ENCODE results near the gene ARHGEF12.

ARHGEF12 gene

DNA sequence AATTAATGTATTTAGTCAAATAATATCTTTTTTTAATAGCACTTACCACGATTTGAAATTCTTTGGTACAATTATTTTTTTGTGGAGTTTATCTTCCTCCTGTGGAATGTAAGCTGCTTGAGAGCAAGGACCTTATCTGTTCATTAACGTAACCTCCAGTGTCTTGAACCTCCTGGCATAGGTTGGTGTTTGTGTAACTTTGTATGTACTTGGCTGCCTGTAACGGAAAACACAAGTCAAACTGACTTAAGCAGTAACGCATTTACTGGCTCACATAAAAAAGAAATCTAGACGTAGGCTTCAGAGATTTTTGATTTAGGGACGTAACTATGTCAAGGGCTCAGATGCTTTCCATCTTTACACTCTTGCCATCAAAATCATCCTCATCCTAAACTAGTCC lies 56.1 kb downstream of the ARHGEF12 start:
- Histone ChIP-seq H3K4me1 (ENCODE audit: control insufficient read depth, insufficient read depth, low read depth, low read length) (no peaks in the 10 kb centered on the region), H3K23ac (ENCODE audit: low read length in 2 of 2) (no peak overlapping the region), H3K36me3 (ENCODE audit: control insufficient read depth in 1 of 2, insufficient read depth in 2 of 2, low read depth in 1 of 2, low read length in 2 of 2) (no peaks in the 10 kb centered on the region), H2BK5ac (ENCODE audit: low read depth, low read length, poor library complexity, severe bottlenecking) (no peak overlapping the region), H2BK15ac (ENCODE audit: low read depth, poor library complexity, severe bottlenecking) (no peak overlapping the region), H3K79me1 (replicated peaks; ENCODE audit: low read length, poor library complexity, severe bottlenecking) (peaks cover 2% of the 10 kb centered on the region), H3K27ac (ENCODE audit: low read length, poor library complexity, severe bottlenecking) (peak overlapping the region; percentile 58), H2AK5ac (ENCODE audit: low read length, severe bottlenecking) (no peak overlapping the region), H3K9me3 (ENCODE audit: control insufficient read depth, low read length) (no peaks in the 10 kb centered on the region), H3K27me3 (ENCODE audit: control insufficient read depth in 1 of 2, insufficient read depth in 1 of 2, low read length in 2 of 2) (no peaks in the 10 kb centered on the region), H4K8ac (ENCODE audit: low read length) (no peak overlapping the region), H3K4me2 (ENCODE audit: low read length, poor library complexity, severe bottlenecking) (no peak overlapping the region), H3K4me3 (ENCODE audit: insufficient read depth in 1 of 2, low read depth in 1 of 2, low read length in 2 of 2) (no peak overlapping the region), H3K9ac (ENCODE audit: low read length) (no peak overlapping the region), H3K14ac (ENCODE audit: low read length in 2 of 2) (no peak overlapping the region), H2BK12ac (ENCODE audit: low read length in 2 of 2) (no peak overlapping the region), H3K18ac (ENCODE audit: low read depth in 1 of 2, low read length in 2 of 2) (no peak overlapping the region), H2BK120ac (ENCODE audit: low read depth, low read length) (no peak overlapping the region), H3K4ac (ENCODE audit: low read depth in 1 of 2, low read length in 2 of 2) (no peak overlapping the region), H2AFZ (ENCODE audit: low read depth, low read length) (no peak overlapping the region), H4K91ac (ENCODE audit: low read length) (no peak overlapping the region)
- WGBS: 94% methylated on average over 6 of the region's 6 CpGs
- DNase-seq: no peak

DNA sequence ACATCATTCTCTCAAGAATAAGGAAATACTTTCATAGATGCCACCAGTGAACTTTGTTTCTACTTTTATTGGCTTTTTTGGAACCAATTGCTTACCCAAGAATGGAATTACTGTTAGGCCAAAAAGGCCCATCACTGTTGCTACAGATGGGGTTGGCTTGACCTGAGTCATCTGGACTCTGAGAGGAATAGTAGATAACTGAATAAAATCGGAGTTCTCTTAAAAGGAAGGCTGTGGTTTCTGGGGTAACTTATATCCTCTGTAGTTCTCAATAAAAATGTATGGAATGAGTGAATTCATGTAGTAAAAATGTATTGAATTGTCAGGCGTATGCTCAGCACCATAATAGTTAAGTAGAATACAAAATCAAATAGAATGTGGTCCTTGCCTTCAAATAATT lies 56.6 kb downstream of the ARHGEF12 start:
- H3K14ac ChIP-seq (ENCODE audit: low read length in 2 of 2): no peak overlapping the region
- no peak overlapping the region for H3K4me2 ChIP-seq (ENCODE audit: low read length, poor library complexity, severe bottlenecking)
- H3K4me1 ChIP-seq (ENCODE audit: control insufficient read depth, insufficient read depth, low read depth, low read length): no peaks in the 10 kb centered on the region
- H2AFZ ChIP-seq (ENCODE audit: low read depth, low read length): no peak overlapping the region
- peaks cover 2% of the 10 kb centered on the region for H3K79me1 ChIP-seq (replicated peaks; ENCODE audit: low read length, poor library complexity, severe bottlenecking)
- H2BK120ac ChIP-seq (ENCODE audit: low read depth, low read length): no peak overlapping the region
- DNase-seq: no peak
- no peak overlapping the region for H2BK15ac ChIP-seq (ENCODE audit: low read depth, poor library complexity, severe bottlenecking)
- H2AK5ac ChIP-seq (ENCODE audit: low read length, severe bottlenecking): no peak overlapping the region
- H3K9me3 ChIP-seq (ENCODE audit: control insufficient read depth, low read length): no peaks in the 10 kb centered on the region
- no peak overlapping the region for H3K9ac ChIP-seq (ENCODE audit: low read length)
- no peak overlapping the region for H3K4ac ChIP-seq (ENCODE audit: low read depth in 1 of 2, low read length in 2 of 2)
- H3K27ac ChIP-seq (ENCODE audit: low read length, poor library complexity, severe bottlenecking): no peak overlapping the region
- H3K18ac ChIP-seq (ENCODE audit: low read depth in 1 of 2, low read length in 2 of 2): no peak overlapping the region
- no peak overlapping the region for H4K8ac ChIP-seq (ENCODE audit: low read length)
- 64% methylated on average over 1 of the region's 2 CpGs for WGBS
- H4K91ac ChIP-seq (ENCODE audit: low read length): no peak overlapping the region
- H2BK12ac ChIP-seq (ENCODE audit: low read length in 2 of 2): no peak overlapping the region
- H3K27me3 ChIP-seq (ENCODE audit: control insufficient read depth in 1 of 2, insufficient read depth in 1 of 2, low read length in 2 of 2): no peaks in the 10 kb centered on the region
- no peak overlapping the region for H3K4me3 ChIP-seq (ENCODE audit: insufficient read depth in 1 of 2, low read depth in 1 of 2, low read length in 2 of 2)
- H3K36me3 ChIP-seq (ENCODE audit: control insufficient read depth in 1 of 2, insufficient read depth in 2 of 2, low read depth in 1 of 2, low read length in 2 of 2): no peaks in the 10 kb centered on the region
- H2BK5ac ChIP-seq (ENCODE audit: low read depth, low read length, poor library complexity, severe bottlenecking): no peak overlapping the region
- no peak overlapping the region for H3K23ac ChIP-seq (ENCODE audit: low read length in 2 of 2)

DNA sequence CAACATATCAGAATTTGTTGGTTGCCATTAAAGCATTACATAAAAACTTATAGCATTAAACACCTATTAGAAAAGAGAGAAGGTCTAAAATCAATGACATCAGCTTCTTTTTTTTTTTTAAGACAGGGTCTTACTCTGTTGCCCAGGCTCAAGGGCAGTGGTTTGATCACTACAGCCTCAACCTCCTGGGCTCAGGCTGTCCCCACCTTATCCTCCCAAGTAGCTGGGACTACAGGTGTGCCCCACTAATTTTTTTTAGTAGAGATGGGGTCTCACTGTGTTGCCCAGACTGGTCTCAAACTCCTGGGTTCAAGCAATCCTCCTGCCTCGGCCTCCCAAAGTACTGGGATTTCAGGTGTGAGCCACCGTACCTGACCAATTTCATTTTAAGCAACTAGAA lies 57.9 kb downstream of the ARHGEF12 start:
- H3K14ac ChIP-seq (ENCODE audit: low read length in 2 of 2): no peak overlapping the region
- no peak overlapping the region for H2BK5ac ChIP-seq (ENCODE audit: low read depth, low read length, poor library complexity, severe bottlenecking)
- H3K4me3 ChIP-seq (ENCODE audit: insufficient read depth in 1 of 2, low read depth in 1 of 2, low read length in 2 of 2): no peak overlapping the region
- H3K9me3 ChIP-seq (ENCODE audit: control insufficient read depth, low read length): no peaks in the 10 kb centered on the region
- DNase-seq: no peak
- no peak overlapping the region for H3K27ac ChIP-seq (ENCODE audit: low read length, poor library complexity, severe bottlenecking)
- no peak overlapping the region for H2AK5ac ChIP-seq (ENCODE audit: low read length, severe bottlenecking)
- H2AFZ ChIP-seq (ENCODE audit: low read depth, low read length): no peak overlapping the region
- peaks cover 2% of the 10 kb centered on the region for H3K79me1 ChIP-seq (replicated peaks; ENCODE audit: low read length, poor library complexity, severe bottlenecking)
- 100% methylated on average over 1 of the region's 2 CpGs for WGBS
- no peak overlapping the region for H4K8ac ChIP-seq (ENCODE audit: low read length)
- H3K27me3 ChIP-seq (ENCODE audit: control insufficient read depth in 1 of 2, insufficient read depth in 1 of 2, low read length in 2 of 2): no peaks in the 10 kb centered on the region
- no peak overlapping the region for H3K23ac ChIP-seq (ENCODE audit: low read length in 2 of 2)
- H2BK12ac ChIP-seq (ENCODE audit: low read length in 2 of 2): no peak overlapping the region
- H3K4me1 ChIP-seq (ENCODE audit: control insufficient read depth, insufficient read depth, low read depth, low read length): no peaks in the 10 kb centered on the region
- H2BK15ac ChIP-seq (ENCODE audit: low read depth, poor library complexity, severe bottlenecking): no peak overlapping the region
- no peaks in the 10 kb centered on the region for H3K36me3 ChIP-seq (ENCODE audit: control insufficient read depth in 1 of 2, insufficient read depth in 2 of 2, low read depth in 1 of 2, low read length in 2 of 2)
- no peak overlapping the region for H3K4ac ChIP-seq (ENCODE audit: low read depth in 1 of 2, low read length in 2 of 2)
- no peak overlapping the region for H3K4me2 ChIP-seq (ENCODE audit: low read length, poor library complexity, severe bottlenecking)
- no peak overlapping the region for H2BK120ac ChIP-seq (ENCODE audit: low read depth, low read length)
- no peak overlapping the region for H3K18ac ChIP-seq (ENCODE audit: low read depth in 1 of 2, low read length in 2 of 2)
- no peak overlapping the region for H3K9ac ChIP-seq (ENCODE audit: low read length)
- H4K91ac ChIP-seq (ENCODE audit: low read length): no peak overlapping the region

DNA sequence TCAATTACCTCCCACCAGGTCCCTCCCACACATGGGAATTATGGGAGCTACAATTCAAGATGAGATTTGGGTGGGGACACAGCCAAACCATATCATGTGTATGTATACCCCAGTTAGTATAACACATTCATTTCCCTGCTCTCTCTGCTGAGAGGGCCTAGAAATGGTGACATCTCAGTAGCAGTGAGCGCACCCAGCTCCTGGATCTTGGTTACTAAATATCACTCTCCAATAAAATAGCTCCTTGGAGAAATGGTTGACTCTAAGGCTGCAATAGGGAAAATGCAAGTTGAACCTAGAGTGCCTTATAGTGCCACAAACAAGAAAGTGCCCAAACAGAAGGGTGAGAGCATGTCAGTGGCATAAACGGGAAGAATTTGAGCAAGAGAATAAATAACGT lies 59.6 kb downstream of the ARHGEF12 start:
- Histone ChIP-seq H3K27ac (ENCODE audit: low read length, poor library complexity, severe bottlenecking) (no peak overlapping the region), H3K27me3 (ENCODE audit: control insufficient read depth in 1 of 2, insufficient read depth in 1 of 2, low read length in 2 of 2) (no peaks in the 10 kb centered on the region), H3K14ac (ENCODE audit: low read length in 2 of 2) (no peak overlapping the region), H2AFZ (ENCODE audit: low read depth, low read length) (no peak overlapping the region), H3K36me3 (ENCODE audit: control insufficient read depth in 1 of 2, insufficient read depth in 2 of 2, low read depth in 1 of 2, low read length in 2 of 2) (no peaks in the 10 kb centered on the region), H3K9ac (ENCODE audit: low read length) (no peak overlapping the region), H3K79me1 (replicated peaks; ENCODE audit: low read length, poor library complexity, severe bottlenecking) (peaks cover 2% of the 10 kb centered on the region), H4K91ac (ENCODE audit: low read length) (no peak overlapping the region), H3K4me2 (ENCODE audit: low read length, poor library complexity, severe bottlenecking) (no peak overlapping the region), H3K9me3 (ENCODE audit: control insufficient read depth, low read length) (no peaks in the 10 kb centered on the region), H3K4me3 (ENCODE audit: insufficient read depth in 1 of 2, low read depth in 1 of 2, low read length in 2 of 2) (no peak overlapping the region), H2AK5ac (ENCODE audit: low read length, severe bottlenecking) (no peak overlapping the region), H3K23ac (ENCODE audit: low read length in 2 of 2) (no peak overlapping the region), H2BK120ac (ENCODE audit: low read depth, low read length) (no peak overlapping the region), H3K4ac (ENCODE audit: low read depth in 1 of 2, low read length in 2 of 2) (no peak overlapping the region), H4K8ac (ENCODE audit: low read length) (no peak overlapping the region), H3K18ac (ENCODE audit: low read depth in 1 of 2, low read length in 2 of 2) (no peak overlapping the region), H2BK12ac (ENCODE audit: low read length in 2 of 2) (no peak overlapping the region), H2BK5ac (ENCODE audit: low read depth, low read length, poor library complexity, severe bottlenecking) (no peak overlapping the region), H2BK15ac (ENCODE audit: low read depth, poor library complexity, severe bottlenecking) (no peak overlapping the region), H3K4me1 (ENCODE audit: control insufficient read depth, insufficient read depth, low read depth, low read length) (no peaks in the 10 kb centered on the region)
- DNase-seq: no peak
- WGBS: 100% methylated on average over 1 of the region's 3 CpGs

Data from mesenchymal stem cell (in vitro differentiated cells and primary cell).